ENCODE results near the gene GSTM3. TPM values are rescaled to one million over a fixed set of nuclear protein-coding genes. Genes with fewer than 3 reads are reported as not detected.
"Not testable (repeated sequence)": the region's sequence is repeated elsewhere in the genome, so short reads cannot be mapped to it uniquely, and the experiment has no call there.

Gene GSTM3
- total and polyA plus RNA-seq, 2 experiments from 2014 or later: 297 to 962 TPM

DNA sequence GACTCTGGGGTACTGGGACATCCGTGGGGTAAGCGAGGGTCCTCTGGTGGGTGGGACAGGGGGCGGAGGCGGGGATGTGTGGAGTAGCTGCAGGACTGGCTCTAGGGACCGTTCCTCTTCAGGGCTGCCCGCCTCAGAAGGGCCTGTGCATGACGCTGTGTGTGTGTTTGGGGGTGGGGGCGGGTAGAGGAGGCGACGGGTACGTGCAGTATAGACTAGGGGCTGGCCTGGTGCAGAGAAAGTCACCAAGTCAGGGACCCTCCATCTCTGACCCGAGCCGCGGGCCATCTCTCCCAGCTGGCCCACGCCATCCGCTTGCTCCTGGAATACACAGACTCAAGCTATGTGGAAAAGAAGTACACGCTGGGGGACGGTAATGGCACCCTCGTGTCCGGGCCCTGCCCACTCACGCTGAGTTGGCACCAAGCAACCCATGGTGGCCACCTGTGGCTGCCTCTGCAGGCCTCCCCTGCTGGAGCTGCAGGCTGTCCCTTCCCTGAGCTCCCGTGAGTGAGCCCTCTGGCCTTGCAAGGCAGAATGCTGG lies 28.4 kb downstream of the GSTM3 start:
- DNase-seq (ENCODE audit: low spot score): no peak
- Histone ChIP-seq H4K20me1 (ENCODE audit: insufficient read depth, poor library complexity, severe bottlenecking) (no peaks in the 10 kb centered on the region), H3K4me1 (ENCODE audit: insufficient read depth) (no peaks in the 10 kb centered on the region), H3K27ac (no peak overlapping the region), H3K4me3 (no peak overlapping the region), H3K27me3 (no peaks in the 10 kb centered on the region), H3K79me2 (no peaks in the 10 kb centered on the region), H2AFZ (no peak overlapping the region), H3K4me2 (no peak overlapping the region), H3K9me3 (ENCODE audit: low read depth) (no peaks in the 10 kb centered on the region), H3K9me2 (replicated peaks; ENCODE audit: insufficient read depth) (no peaks in the 10 kb centered on the region), H3K36me3 (replicated peaks; ENCODE audit: insufficient read depth, low read depth) (no peaks in the 10 kb centered on the region)
- 95% methylated on average over 11 of the region's 22 CpGs for WGBS (ENCODE audit: low lambda C conversion rate, missing lambda C conversion rate)
- TF ChIP-seq, protein P1, sequence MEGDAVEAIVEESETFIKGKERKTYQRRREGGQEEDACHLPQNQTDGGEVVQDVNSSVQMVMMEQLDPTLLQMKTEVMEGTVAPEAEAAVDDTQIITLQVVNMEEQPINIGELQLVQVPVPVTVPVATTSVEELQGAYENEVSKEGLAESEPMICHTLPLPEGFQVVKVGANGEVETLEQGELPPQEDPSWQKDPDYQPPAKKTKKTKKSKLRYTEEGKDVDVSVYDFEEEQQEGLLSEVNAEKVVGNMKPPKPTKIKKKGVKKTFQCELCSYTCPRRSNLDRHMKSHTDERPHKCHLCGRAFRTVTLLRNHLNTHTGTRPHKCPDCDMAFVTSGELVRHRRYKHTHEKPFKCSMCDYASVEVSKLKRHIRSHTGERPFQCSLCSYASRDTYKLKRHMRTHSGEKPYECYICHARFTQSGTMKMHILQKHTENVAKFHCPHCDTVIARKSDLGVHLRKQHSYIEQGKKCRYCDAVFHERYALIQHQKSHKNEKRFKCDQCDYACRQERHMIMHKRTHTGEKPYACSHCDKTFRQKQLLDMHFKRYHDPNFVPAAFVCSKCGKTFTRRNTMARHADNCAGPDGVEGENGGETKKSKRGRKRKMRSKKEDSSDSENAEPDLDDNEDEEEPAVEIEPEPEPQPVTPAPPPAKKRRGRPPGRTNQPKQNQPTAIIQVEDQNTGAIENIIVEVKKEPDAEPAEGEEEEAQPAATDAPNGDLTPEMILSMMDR (IDR thresholded peaks at IDR 0.05; ENCODE audit: poor library complexity): no peak
- TF ChIP-seq EZH2phosphoT487 (IDR thresholded peaks at IDR 0.05; ENCODE audit: low read depth, severe bottlenecking, unreplicated experiment) (no peak), EZH2 (IDR thresholded peaks at IDR 0.05; ENCODE audit: borderline replicate concordance) (no peak)

GRCh38 chr1:109711593-109712320 lies 29.1 kb downstream of the GSTM3 start, which contains the start of gene GSTM5:
Gene GSTM5, plus strand, starts transcription at chr1:109712251. Its CDS starts 62 bp downstream, at chr1:109712313.
- not testable (repeated sequence) for H3K9me3 ChIP-seq (ENCODE audit: low read depth); H3K79me2 ChIP-seq; DNase-seq (ENCODE audit: low spot score); H2AFZ ChIP-seq; H3K9me2 ChIP-seq (replicated peaks; ENCODE audit: insufficient read depth); H4K20me1 ChIP-seq (ENCODE audit: insufficient read depth, poor library complexity, severe bottlenecking); H3K36me3 ChIP-seq (replicated peaks; ENCODE audit: insufficient read depth, low read depth); H3K27me3 ChIP-seq; H3K4me1 ChIP-seq (ENCODE audit: insufficient read depth); H3K4me3 ChIP-seq; H3K4me2 ChIP-seq; H3K27ac ChIP-seq
- WGBS (ENCODE audit: low lambda C conversion rate, missing lambda C conversion rate): 85% methylated on average over 19 of the region's 33 CpGs

GRCh38 chr1:109709822-109710221 lies 31.0 kb downstream of the GSTM3 start:
- not testable (repeated sequence) for H3K4me3 ChIP-seq; H3K9me2 ChIP-seq (replicated peaks; ENCODE audit: insufficient read depth); H2AFZ ChIP-seq; DNase-seq (ENCODE audit: low spot score); H3K9me3 ChIP-seq (ENCODE audit: low read depth); H3K27ac ChIP-seq; H4K20me1 ChIP-seq (ENCODE audit: insufficient read depth, poor library complexity, severe bottlenecking); H3K36me3 ChIP-seq (replicated peaks; ENCODE audit: insufficient read depth, low read depth); H3K4me2 ChIP-seq; H3K27me3 ChIP-seq; H3K79me2 ChIP-seq; H3K4me1 ChIP-seq (ENCODE audit: insufficient read depth)

GRCh38 chr1:109708949-109709348 lies 31.9 kb downstream of the GSTM3 start:
- not testable (repeated sequence) for H3K4me1 ChIP-seq (ENCODE audit: insufficient read depth); H4K20me1 ChIP-seq (ENCODE audit: insufficient read depth, poor library complexity, severe bottlenecking); H3K27me3 ChIP-seq; H3K4me2 ChIP-seq; H3K4me3 ChIP-seq; H3K9me2 ChIP-seq (replicated peaks; ENCODE audit: insufficient read depth); DNase-seq (ENCODE audit: low spot score); H3K27ac ChIP-seq; H3K9me3 ChIP-seq (ENCODE audit: low read depth); H3K36me3 ChIP-seq (replicated peaks; ENCODE audit: insufficient read depth, low read depth); H3K79me2 ChIP-seq; H2AFZ ChIP-seq
- 68% methylated on average over 4 of the region's 4 CpGs for WGBS (ENCODE audit: low lambda C conversion rate, missing lambda C conversion rate)

DNA sequence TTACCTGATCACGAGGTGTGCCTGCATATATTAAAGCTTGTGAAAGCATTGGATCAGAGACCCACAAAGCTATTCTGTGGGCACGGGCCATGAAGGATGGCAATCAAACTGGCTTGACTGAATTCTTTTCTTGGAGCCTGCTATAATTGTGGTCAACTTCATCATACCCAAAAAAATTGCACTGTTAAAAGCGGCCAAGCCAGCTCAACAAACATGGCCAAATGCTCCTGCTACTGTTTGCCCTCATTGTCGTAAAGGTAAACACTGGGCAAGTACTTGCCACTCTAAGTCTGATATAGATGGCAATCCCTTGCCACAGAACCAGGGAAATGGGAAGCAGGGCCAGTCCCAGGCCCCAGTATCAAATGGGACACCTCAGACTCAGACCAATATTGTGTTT lies 35.4 kb downstream of the GSTM3 start:
- H4K20me1 ChIP-seq (ENCODE audit: insufficient read depth, poor library complexity, severe bottlenecking): no peaks in the 10 kb centered on the region
- WGBS (ENCODE audit: low lambda C conversion rate, missing lambda C conversion rate): 90% methylated on average over 4 of the region's 4 CpGs
- no peaks in the 10 kb centered on the region for H3K27me3 ChIP-seq
- H3K4me3 ChIP-seq: no peak overlapping the region
- H3K79me2 ChIP-seq: no peaks in the 10 kb centered on the region
- no peaks in the 10 kb centered on the region for H3K9me2 ChIP-seq (replicated peaks; ENCODE audit: insufficient read depth)
- TF ChIP-seq EZH2phosphoT487 (IDR thresholded peaks at IDR 0.05; ENCODE audit: low read depth, severe bottlenecking, unreplicated experiment): no peak
- TF ChIP-seq, protein P1 (IDR thresholded peaks at IDR 0.05; ENCODE audit: poor library complexity): no peak
- no peak for DNase-seq (ENCODE audit: low spot score)
- H3K4me2 ChIP-seq: no peak overlapping the region
- H3K27ac ChIP-seq: no peak overlapping the region
- no peaks in the 10 kb centered on the region for H3K36me3 ChIP-seq (replicated peaks; ENCODE audit: insufficient read depth, low read depth)
- no peaks in the 10 kb centered on the region for H3K4me1 ChIP-seq (ENCODE audit: insufficient read depth)
- H2AFZ ChIP-seq: no peak overlapping the region
- H3K9me3 ChIP-seq (ENCODE audit: low read depth): no peaks in the 10 kb centered on the region
